Epithelial cell of alveolus of lung (primary cell): ENCODE measurements around the gene BMX. TPM values are rescaled to one million over a fixed set of nuclear protein-coding genes. Genes with fewer than 3 reads are reported as not detected.

Experiments used
- total RNA-seq: library from RNA; depleted of rRNA; stranded (reverse); fragments of >200 nt; gene quantifications from 2 replicates; pipeline ENCODE4 v1.2.1, GENCODE V29; 2015

The BMX gene
- under 0.01 TPM in 1 of 2 replicates, not detected in the other for total RNA-seq

DNA sequence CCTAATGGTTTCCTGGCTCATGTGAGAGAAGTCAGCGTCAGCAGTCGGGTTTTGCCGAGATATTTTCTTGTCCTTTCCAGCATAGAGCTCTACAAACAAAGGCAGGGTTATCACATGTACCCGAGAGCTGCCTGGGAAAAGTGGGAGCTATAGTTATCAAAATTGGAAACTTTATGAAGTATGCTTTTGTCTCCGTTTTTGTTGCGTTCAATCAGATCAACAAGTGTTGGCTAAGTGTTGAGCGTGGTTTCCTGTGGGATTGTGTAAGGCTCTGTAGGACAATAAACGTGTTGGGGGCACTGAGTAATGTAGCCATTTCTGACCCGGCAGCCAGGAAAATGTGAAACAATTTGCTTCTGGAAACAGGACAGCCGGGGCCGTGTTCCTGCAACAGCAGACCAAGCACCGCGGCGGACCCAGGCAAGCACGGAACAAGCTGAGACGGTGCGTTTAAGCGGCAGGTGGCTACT is at the start of gene BMX:
BMX (plus strand) TSS at position 311 of the 470 bp plus-strand sequence. CDS start 7,547 bp downstream, outside the sequence.

GRCh38 chrX:15493118-15493962 is 7.3 kb upstream of the BMX start, which contains the start of gene PIR:
TSS of gene PIR (minus strand) at chrX:15493333. CDS start at chrX:15491257, 2,076 bp downstream.

GRCh38 chrX:15600745-15601144 is 100.1 kb downstream of the BMX start, which contains the start of gene ACE2:
TSS of gene ACE2 (minus strand) at chrX:15600960. CDS start at chrX:15600911, 49 bp downstream.

Other genes with a start within 250 kb of the BMX start
- gene ASB9, start 230.7 kb upstream of the BMX start, total RNA-seq, result 1.4 TPM in 1 of 2 replicates, not detected in the other
- gene ASB11, start 185.2 kb upstream of the BMX start, total RNA-seq, result not detected in 2 replicates
- gene PIGA, start 165.3 kb upstream of the BMX start, total RNA-seq, result 4.4 and 4.6 TPM in 2 replicates
- gene VEGFD, start 116.4 kb upstream of the BMX start, total RNA-seq, result not detected in 2 replicates
- gene PIR, start 7.5 kb upstream of the BMX start, total RNA-seq, result 8.9 and 15.4 TPM in 2 replicates
- gene ACE2, start 100.2 kb downstream of the BMX start, total RNA-seq, result not detected in 2 replicates
- gene CLTRN, start 164.0 kb downstream of the BMX start, total RNA-seq, result 0.32 and 0.78 TPM in 2 replicates
- 3.9 and 10.1 TPM in 2 replicates for gene CA5B, start 237.5 kb downstream of the BMX start, total RNA-seq